CD4-positive, alpha-beta T cell (primary cell): ENCODE data around the gene GPC4. TPM values are rescaled to one million over a fixed set of nuclear protein-coding genes. Genes with fewer than 3 reads are reported as not detected.
"Not testable (repeated sequence)": the region's sequence is repeated elsewhere in the genome, so short reads cannot be mapped to it uniquely, and the experiment has no call there.

Source experiments
- ATAC-seq: fragments of 200-7000 bp; cut with Tn5 transposase; one replicate; pipeline ENCODE4 v1.10.0; 2022; ENCODE audit warnings: mild to moderate bottlenecking; ENCODE audit not compliant: poor library complexity
- CTCF ChIA-PET: fragments of 350-600 bp; sonication (Branson Sonifier 250); formaldehyde crosslinking; loops from one replicate; lab custom pipeline; 2021; ENCODE audit warnings: antibody characterized with exemption, inconsistent platforms; lab: Charles Lee
- POLR2A ChIA-PET: fragments of 350-600 bp; sonication (Branson Sonifier 250); formaldehyde crosslinking; loops from one replicate; lab custom pipeline; 2021; ENCODE audit warnings: antibody characterized with exemption, inconsistent platforms; lab: Charles Lee
- DNase-seq, 14 experiments: peaks; one replicate each; pipeline ENCODE4 v3.0.0-alpha.2; 2013 to 2020; ENCODE audit warnings: mixed read lengths in 2 of 14
- H3K27ac ChIP-seq, 2 donors: one replicate each; pipeline versions ENCODE4 v1.5.1 to v1.7.0; 2013; ENCODE audit warnings: low read length in 2 of 2, low read depth in 1 of 2, mild to moderate bottlenecking in 1 of 2
- H3K27me3 ChIP-seq, 2 experiments: 1 replicate in 1 of 2; 2 replicates in 1 of 2; pipeline versions ENCODE4 v1.6.1 to v1.7.0; 2013; ENCODE audit warnings: low read length in 2 of 2, control low read depth in 1 of 2, mild to moderate bottlenecking in 1 of 2, moderate library complexity in 1 of 2; ENCODE audit not compliant: insufficient read depth in 2 of 2, control insufficient read depth in 1 of 2
- H3K36me3 ChIP-seq: one replicate; pipeline ENCODE4 v1.6.1; 2013; ENCODE audit warnings: low read length, control low read depth; ENCODE audit not compliant: insufficient read depth
- H3K4me1 ChIP-seq: one replicate; pipeline ENCODE4 v1.6.1; 2013; ENCODE audit warnings: low read length, control low read depth; ENCODE audit not compliant: insufficient read depth
- H3K4me3 ChIP-seq: one replicate; pipeline ENCODE4 v1.5.1; 2013; ENCODE audit warnings: mild to moderate bottlenecking, low read length, moderate library complexity
- H3K9me3 ChIP-seq, 2 experiments: 1 replicate in 1 of 2; 2 replicates in 1 of 2; pipeline versions ENCODE4 v1.6.1 to v1.7.0; 2013; ENCODE audit warnings: low read length in 2 of 2, mild to moderate bottlenecking in 2 of 2, control low read depth in 1 of 2, moderate library complexity in 1 of 2; ENCODE audit not compliant: control insufficient read depth in 1 of 2, insufficient read depth in 1 of 2
- H3K27ac Mint-ChIP-seq: one replicate; pipeline ENCODE4 v1.8.0; 2020; ENCODE audit warnings: mixed read lengths
- H3K27me3 Mint-ChIP-seq: one replicate; pipeline ENCODE4 v1.8.0; 2021; ENCODE audit warnings: mixed read lengths
- H3K36me3 Mint-ChIP-seq: one replicate; pipeline ENCODE4 v1.8.0; 2021; ENCODE audit warnings: low read depth, mixed read lengths
- H3K4me1 Mint-ChIP-seq: one replicate; pipeline ENCODE4 v1.8.0; 2021; ENCODE audit warnings: low read depth, mixed read lengths
- H3K4me3 Mint-ChIP-seq: one replicate; pipeline ENCODE4 v1.8.0; 2020; ENCODE audit warnings: mild to moderate bottlenecking, mixed read lengths
- H3K9me3 Mint-ChIP-seq: one replicate; pipeline ENCODE4 v1.8.0; 2020; ENCODE audit warnings: mixed read lengths
- intact Hi-C, 2 experiments: fragments of 100-400 bp; cut with DNase I in 1 of 2; cut with micrococcal nuclease in 1 of 2; formaldehyde crosslinking; loops; one replicate each; pipeline versions ENCODE4 v1.15.1 to v1.9.0; 2023 to 2025; cut with DNase I, micrococcal nuclease
- total RNA-seq, 174 experiments: library from RNA in 2 of 174; stranded (reverse) in 2 of 174; gene quantifications; one replicate each; pipeline ENCODE4 v1.2.3 and lab custom pipeline; 2021 to 2026
- TF ChIP-seq, protein P1 (sequence below): fragments of 200-600 bp; IDR thresholded peaks from one replicate; pipeline ENCODE4 v1.8.0; 2022; ENCODE audit warnings: antibody characterized with exemption, mild to moderate bottlenecking

GPC4 gene
- total RNA-seq, 2 experiments from 2014 or later = not detected

DNA sequence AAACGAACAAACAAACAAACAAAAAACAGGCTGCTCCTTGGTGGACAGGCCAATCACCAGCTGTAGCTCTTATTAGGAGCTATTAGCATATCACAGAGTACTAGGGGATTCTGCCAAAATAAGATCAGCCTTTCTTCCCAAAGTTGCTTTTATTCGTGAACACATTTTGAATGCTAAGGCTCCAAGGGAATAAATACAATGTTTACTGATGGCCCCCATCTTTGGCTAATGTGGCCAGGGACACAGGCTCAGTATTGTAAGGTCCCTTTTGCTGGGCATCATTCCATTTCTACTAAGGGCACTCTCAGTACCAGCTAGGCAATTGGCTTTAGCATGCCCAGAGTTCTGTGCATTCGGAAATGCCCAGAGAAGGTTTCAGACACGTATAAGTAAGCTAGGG lies 84.3 kb downstream of the GPC4 start:
- POLR2A ChIA-PET = no interaction called here

DNA sequence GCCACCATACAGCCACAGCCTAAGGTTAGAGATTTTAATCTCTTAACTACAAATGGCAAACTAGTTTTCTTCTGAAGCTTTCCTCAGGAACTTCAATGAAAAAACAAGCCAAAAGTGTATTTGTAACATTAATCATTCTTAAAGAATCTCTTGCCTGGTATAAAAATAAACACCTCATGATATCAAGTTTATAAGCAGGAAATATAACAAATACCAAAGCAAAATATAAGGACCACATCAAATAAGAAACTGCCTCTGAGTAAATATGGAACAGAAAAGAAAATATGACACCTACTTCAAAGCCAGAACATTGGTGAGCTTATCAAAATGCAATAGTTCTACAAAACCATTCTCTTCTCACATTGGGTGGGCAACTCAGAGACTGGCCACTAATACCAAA lies 89.9 kb downstream of the GPC4 start:
- H3K4me3 Mint-ChIP-seq = no peak overlapping the region
- H3K27me3 Mint-ChIP-seq = no peaks in the 10 kb centered on the region
- Histone ChIP-seq H3K4me3 (no peak overlapping the region), H3K27ac (no peak overlapping the region), H3K36me3 (no peaks in the 10 kb centered on the region), H3K9me3 (no peaks in the 10 kb centered on the region), H3K4me1 (no peaks in the 10 kb centered on the region), H3K27me3 (no peaks in the 10 kb centered on the region)
- no peak overlapping the region for H3K27ac Mint-ChIP-seq
- intact Hi-C loops = no loop called here
- no peaks in the 10 kb centered on the region for H3K36me3 Mint-ChIP-seq
- no peaks in the 10 kb centered on the region for H3K9me3 Mint-ChIP-seq
- ChIA-PET CTCF (no interaction called here), POLR2A (no interaction called here)
- no peaks in the 10 kb centered on the region for H3K4me1 Mint-ChIP-seq
- ATAC-seq (no peak), DNase-seq (no peak)
- TF ChIP-seq, protein P1, sequence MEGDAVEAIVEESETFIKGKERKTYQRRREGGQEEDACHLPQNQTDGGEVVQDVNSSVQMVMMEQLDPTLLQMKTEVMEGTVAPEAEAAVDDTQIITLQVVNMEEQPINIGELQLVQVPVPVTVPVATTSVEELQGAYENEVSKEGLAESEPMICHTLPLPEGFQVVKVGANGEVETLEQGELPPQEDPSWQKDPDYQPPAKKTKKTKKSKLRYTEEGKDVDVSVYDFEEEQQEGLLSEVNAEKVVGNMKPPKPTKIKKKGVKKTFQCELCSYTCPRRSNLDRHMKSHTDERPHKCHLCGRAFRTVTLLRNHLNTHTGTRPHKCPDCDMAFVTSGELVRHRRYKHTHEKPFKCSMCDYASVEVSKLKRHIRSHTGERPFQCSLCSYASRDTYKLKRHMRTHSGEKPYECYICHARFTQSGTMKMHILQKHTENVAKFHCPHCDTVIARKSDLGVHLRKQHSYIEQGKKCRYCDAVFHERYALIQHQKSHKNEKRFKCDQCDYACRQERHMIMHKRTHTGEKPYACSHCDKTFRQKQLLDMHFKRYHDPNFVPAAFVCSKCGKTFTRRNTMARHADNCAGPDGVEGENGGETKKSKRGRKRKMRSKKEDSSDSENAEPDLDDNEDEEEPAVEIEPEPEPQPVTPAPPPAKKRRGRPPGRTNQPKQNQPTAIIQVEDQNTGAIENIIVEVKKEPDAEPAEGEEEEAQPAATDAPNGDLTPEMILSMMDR = no peak

More for the DNA sequence above, 84.3 kb downstream of the GPC4 start:
- Mint-ChIP-seq H3K27me3 (no peaks in the 10 kb centered on the region), H3K4me1 (no peaks in the 10 kb centered on the region), H3K4me3 (no peak overlapping the region), H3K36me3 (no peaks in the 10 kb centered on the region), H3K27ac (no peak overlapping the region), H3K9me3 (no peaks in the 10 kb centered on the region)
- Histone ChIP-seq H3K27me3 (no peaks in the 10 kb centered on the region), H3K36me3 (no peaks in the 10 kb centered on the region), H3K4me3 (no peak overlapping the region), H3K27ac (no peak overlapping the region), H3K4me1 (no peaks in the 10 kb centered on the region), H3K9me3 (no peaks in the 10 kb centered on the region)
- TF ChIP-seq, protein P1 = no peak
- CTCF ChIA-PET = no interaction called here
- DNase-seq (no peak), ATAC-seq (no peak)
- intact Hi-C loops = loop anchor here (5.0 to 10.0 kb wide), 2 partner anchors 341 to 444 kb away; no protein-coding TSS in a partner anchor

DNA sequence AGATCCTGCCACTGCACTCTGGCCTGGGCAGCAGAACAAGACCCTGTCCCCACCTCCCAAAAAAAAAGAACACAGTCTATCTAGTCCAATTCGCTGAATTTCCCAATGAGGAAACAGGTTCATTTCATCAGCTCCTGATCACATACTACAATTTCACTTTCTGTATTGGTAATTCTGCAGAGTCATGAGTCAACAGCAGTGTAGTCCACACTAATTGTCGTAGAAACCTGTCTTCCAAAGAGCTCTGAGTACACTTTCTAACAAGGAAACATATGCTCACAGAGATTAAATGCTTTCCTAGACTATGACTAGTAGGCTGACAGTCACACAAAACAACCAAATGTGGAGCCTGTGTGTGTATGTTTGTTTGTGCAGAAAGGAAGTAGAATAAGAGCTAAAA lies 91.9 kb downstream of the GPC4 start:
- intact Hi-C loops = no loop called here
- H3K4me3 Mint-ChIP-seq = no peak overlapping the region
- no peak overlapping the region for H3K4me3 ChIP-seq
- H3K27ac ChIP-seq = no peak overlapping the region
- H3K4me1 Mint-ChIP-seq = no peaks in the 10 kb centered on the region
- H3K9me3 ChIP-seq = no peaks in the 10 kb centered on the region
- no peaks in the 10 kb centered on the region for H3K27me3 Mint-ChIP-seq
- no peaks in the 10 kb centered on the region for H3K9me3 Mint-ChIP-seq
- no peaks in the 10 kb centered on the region for H3K4me1 ChIP-seq
- H3K36me3 Mint-ChIP-seq = no peaks in the 10 kb centered on the region
- CTCF ChIA-PET = no interaction called here
- TF ChIP-seq, protein P1 = no peak
- ATAC-seq = no peak
- no peaks in the 10 kb centered on the region for H3K36me3 ChIP-seq
- H3K27ac Mint-ChIP-seq = no peak overlapping the region
- POLR2A ChIA-PET = no interaction called here
- no peaks in the 10 kb centered on the region for H3K27me3 ChIP-seq
- DNase-seq = no peak

- H3K27ac ChIP-seq, H3K9me3 ChIP-seq: not testable (repeated sequence)
Observed at GRCh38 chrX:133322269-133322668, 93.0 kb downstream of the GPC4 start.

More at GRCh38 chrX:133322269-133322668, 93.0 kb downstream of the GPC4 start:
- H3K27ac Mint-ChIP-seq, intact Hi-C loops, H3K36me3 Mint-ChIP-seq, H3K4me1 ChIP-seq, POLR2A ChIA-PET, H3K36me3 ChIP-seq, ATAC-seq, H3K4me3 ChIP-seq, H3K27me3 Mint-ChIP-seq, H3K4me3 Mint-ChIP-seq, CTCF ChIA-PET, DNase-seq, H3K4me1 Mint-ChIP-seq, H3K27me3 ChIP-seq, H3K9me3 Mint-ChIP-seq: not testable (repeated sequence)
